Tibial nerve (tissue), 3 donors: ENCODE measurements around the gene HSPA9.

ENCODE experiments used
- CTCF ChIP-seq, 5 experiments: fragments of 200-600 bp in 3 of 5; fragments of 450-650 bp in 2 of 5; sonication (generic) in 3 of 5; IDR thresholded peaks; one replicate each; pipeline ENCODE4 v1.5.1; 2016 to 2019; ENCODE audit warnings: antibody characterized with exemption in 5 of 5, mild to moderate bottlenecking in 3 of 5, moderate library complexity in 2 of 5
- POLR2A ChIP-seq, 2 donors: fragments of 450-650 bp; IDR thresholded peaks; one replicate each; pipeline ENCODE4 v1.6.1; 2017; ENCODE audit warnings: antibody characterized with exemption in 2 of 2, mild to moderate bottlenecking in 2 of 2, moderate library complexity in 2 of 2

- TF ChIP-seq CTCF (IDR thresholded peaks at IDR 0.05) (no peak), POLR2A (IDR thresholded peaks at IDR 0.05) (no peak)
Measured at GRCh38 chr5:138620663-138621224, 45.5 kb upstream of the HSPA9 start.
